VCaP (cell line): Measurements from ENCODE around the gene SYNGR2.

Experiments
- H3K27ac ChIP-seq: fragments of 450-650 bp; 2 replicates; pipeline ENCODE4 v1.5.1; 2017
- CTCF ChIP-seq: fragments of 450-650 bp; conservative IDR thresholded peaks from 2 replicates; pipeline ENCODE4 v1.5.1; 2017; ENCODE audit warnings: mild to moderate bottlenecking, moderate library complexity

Gene SYNGR2

DNA sequence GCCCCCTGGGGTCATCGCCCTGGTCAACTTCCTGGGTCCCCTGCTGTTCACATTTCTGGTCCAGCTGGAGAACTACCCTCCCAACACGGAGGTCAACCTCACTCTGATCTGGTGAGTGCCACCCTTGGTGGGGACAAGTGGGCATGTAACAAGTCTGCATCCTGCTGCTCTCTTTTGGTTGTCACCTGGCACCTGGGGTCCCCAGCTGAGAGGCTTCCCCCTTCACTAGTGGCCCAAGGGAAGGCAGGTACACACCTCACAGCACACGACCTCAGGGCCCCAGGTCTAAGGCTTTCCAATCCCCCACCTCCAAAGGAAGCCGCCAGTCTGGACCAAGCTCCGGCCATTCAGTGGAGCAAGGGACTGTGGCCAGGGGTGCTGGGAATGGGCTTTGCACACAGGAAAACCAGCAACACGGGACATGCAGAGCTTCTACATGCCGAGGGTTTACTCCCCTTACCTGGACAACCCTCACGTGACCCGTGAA is 33.4 kb upstream of the SYNGR2 start:
- TF ChIP-seq CTCF = no peak
- H3K27ac ChIP-seq = no peak overlapping the region

DNA sequence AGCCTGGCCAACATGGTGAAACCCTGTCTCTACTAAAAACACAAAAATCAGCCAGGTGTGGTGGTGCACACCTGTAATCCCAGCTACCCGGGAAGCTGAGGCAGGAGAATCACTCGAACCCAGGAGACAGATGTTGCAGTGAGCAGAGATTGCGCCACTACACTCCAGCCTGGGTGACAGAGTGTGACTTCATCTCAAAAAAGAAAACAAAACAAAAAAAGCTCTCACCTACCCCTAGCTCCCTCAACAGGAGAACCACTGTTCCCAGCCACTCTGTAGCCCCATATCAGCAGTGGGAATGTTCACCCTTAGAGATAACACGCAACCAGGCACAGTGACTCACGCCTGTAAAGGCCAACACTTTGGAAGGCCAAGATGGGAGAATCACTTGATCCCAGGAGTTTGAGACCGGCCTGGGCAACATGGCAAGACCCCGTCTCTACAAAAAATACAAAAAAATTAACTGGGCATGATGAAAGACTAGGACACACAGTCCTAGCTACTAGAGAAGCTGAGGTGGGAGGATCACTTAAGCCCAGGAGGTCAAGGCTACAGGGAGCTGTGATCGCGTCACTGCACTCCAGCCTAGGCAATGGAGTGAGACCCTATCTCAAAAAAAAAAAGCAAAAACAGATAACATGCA is 32.4 kb upstream of the SYNGR2 start:
- TF ChIP-seq CTCF = no peak
- no peak overlapping the region for H3K27ac ChIP-seq

GRCh38 chr17:78137392-78138203 is 30.8 kb upstream of the SYNGR2 start:
- no peak overlapping the region for H3K27ac ChIP-seq
- peak; percentile 36 for TF ChIP-seq CTCF

DNA sequence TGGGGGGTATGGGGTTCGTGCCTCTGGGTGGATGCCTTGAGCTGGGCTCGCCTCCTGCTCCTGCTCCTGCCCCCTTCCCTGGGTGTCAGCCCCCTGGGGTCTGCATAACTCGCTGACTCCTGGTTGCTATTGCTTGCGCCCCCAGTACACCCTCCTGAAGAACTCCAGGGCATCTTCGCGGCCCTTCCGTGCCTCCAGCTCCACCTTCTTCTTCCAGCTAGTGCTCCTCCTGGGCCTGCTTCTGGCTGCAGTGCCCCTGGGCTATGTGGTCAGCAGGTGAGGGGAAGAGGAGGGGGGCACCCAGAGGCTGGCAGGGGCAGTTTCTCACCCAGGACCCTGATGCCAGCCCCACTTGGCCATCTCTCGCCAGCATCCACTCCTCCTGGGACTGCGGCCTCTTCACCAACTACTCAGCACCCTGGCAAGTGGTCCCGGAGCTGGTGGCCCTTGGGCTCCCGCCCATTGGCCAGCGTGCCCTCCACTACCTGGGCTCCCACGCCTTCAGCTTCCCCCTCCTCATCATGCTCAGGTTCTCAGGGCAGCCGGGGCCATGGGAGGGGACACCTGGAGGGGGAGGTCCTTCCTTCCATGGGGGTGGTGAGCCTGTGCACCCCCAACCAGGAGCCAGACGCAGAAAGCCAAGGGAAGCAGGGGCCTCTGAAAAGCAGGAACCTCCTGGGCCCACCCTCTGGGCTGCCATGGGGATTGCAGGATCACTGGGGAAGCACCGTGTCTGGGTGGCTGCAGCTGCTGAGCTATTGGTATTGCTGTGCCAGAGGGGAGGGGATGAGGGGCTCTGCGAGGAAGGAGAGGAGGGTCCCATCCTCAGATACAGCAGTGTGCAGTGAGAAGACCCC is 29.9 kb upstream of the SYNGR2 start:
- no peak for TF ChIP-seq CTCF
- no peak overlapping the region for H3K27ac ChIP-seq

- peak overlapping the region; percentile 42; the same call in 1 of the 2 replicates for H3K27ac ChIP-seq
These were observed 28.6 kb upstream of the SYNGR2 start for GRCh38 chr17:78139861-78140168.

DNA sequence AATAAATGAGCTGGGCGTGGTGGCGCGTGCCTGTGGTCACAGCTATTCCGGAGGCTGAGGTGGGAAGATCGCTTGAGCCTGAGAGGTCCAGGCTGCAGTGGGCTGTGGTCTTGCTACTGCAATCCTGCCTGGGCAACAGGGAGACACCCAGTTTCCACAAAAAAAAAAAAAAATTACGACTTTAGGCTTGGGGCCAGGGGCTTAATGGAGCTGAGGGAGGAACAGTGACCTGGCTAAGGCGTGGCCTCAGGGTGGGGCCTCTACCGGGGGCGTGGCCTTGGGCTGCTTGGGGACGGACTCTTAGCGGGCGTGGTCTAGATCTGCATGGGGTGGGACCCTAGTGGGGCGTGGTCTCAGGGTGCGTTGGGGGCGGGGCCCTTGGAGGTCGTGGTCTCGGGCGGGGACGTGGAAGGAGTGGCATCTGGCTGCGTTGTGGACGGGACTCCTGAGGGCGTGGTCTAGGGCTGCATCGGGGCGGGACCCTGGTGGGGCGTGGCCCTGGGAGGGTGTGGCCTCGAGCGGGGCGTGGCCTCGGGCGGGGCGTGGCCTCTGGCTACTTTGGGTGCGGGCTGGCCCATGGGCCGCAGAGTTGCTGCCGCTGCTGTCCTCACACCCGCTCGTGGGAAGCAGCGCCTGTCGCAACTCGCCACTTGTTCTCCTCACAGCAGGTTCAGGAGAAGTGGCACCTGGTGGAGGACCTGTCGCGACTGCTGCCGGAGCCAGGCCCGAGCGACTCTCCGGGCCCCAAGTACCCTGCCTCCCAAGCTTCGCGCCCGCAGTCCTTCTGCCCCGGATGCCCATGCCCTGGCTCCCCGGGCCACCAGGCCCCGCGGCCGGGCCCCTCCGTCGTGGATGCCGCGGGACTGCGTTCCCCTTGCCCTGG is 28.0 kb upstream of the SYNGR2 start:
- peak overlapping the region; percentile 42; the same call in 1 of the 2 replicates for H3K27ac ChIP-seq
- no peak for TF ChIP-seq CTCF

GRCh38 chr17:78141437-78142118 is 26.8 kb upstream of the SYNGR2 start:
- 0 out of 2 replicates have a peak overlapping the region, but pooled peaks have one; percentile 10 for H3K27ac ChIP-seq

More at GRCh38 chr17:78141437-78142118, 26.8 kb upstream of the SYNGR2 start:
- no peak for TF ChIP-seq CTCF
